ENCODE data around the gene SLC39A9. TPM values are rescaled to one million over a fixed set of nuclear protein-coding genes. Genes with fewer than 3 reads are reported as not detected.

Gene SLC39A9
- total and polyA plus RNA-seq, 2 donors (not counting 1 experiment from before 2014, with no cell fraction given), result 18.4 to 59.1 TPM

Other genes with a start within 250 kb of the SLC39A9 start
- 60.3 and 62.2 TPM in 2 replicates for gene DCAF5, start 245.6 kb upstream of the SLC39A9 start, total RNA-seq
- 58.7 and 65.5 TPM in 2 replicates for gene DCAF5, start 245.6 kb upstream of the SLC39A9 start, polyA plus RNA-seq
- gene EXD2, start 207.2 kb upstream of the SLC39A9 start, total RNA-seq, result 10.0 and 10.2 TPM in 2 replicates
- 3.6 and 4.2 TPM in 2 replicates for gene EXD2, start 207.2 kb upstream of the SLC39A9 start, polyA plus RNA-seq
- 3.3 and 3.4 TPM in 2 replicates for gene GALNT16, start 138.5 kb upstream of the SLC39A9 start, total RNA-seq
- gene GALNT16, start 138.5 kb upstream of the SLC39A9 start, polyA plus RNA-seq, result 0.09 and 0.12 TPM in 2 replicates
- 156 and 169 TPM in 2 replicates for gene ERH, start 393 bp upstream of the SLC39A9 start, total RNA-seq
- 29.3 and 56.3 TPM in 2 replicates for gene ERH, start 393 bp upstream of the SLC39A9 start, polyA plus RNA-seq
- 0.12 TPM in 2 replicates for gene PLEKHD1, start 86.0 kb downstream of the SLC39A9 start, total RNA-seq
- 0.12 and 0.16 TPM in 2 replicates for gene PLEKHD1, start 86.0 kb downstream of the SLC39A9 start, polyA plus RNA-seq
- gene CCDC177, start 176.2 kb downstream of the SLC39A9 start, total RNA-seq, result not detected in 2 replicates
- gene CCDC177, start 176.2 kb downstream of the SLC39A9 start, polyA plus RNA-seq, result not detected in 2 replicates
- 97.8 and 115 TPM in 2 replicates for gene SUSD6, start 212.9 kb downstream of the SLC39A9 start, total RNA-seq
- gene SUSD6, start 212.9 kb downstream of the SLC39A9 start, polyA plus RNA-seq, result 62.3 and 73.1 TPM in 2 replicates

Data from B cell (primary cell).